Measurements from ENCODE around the gene TRRAP.
"Not testable (repeated sequence)": the region's sequence is repeated elsewhere in the genome, so short reads cannot be mapped to it uniquely, and the experiment has no call there.

Gene TRRAP

DNA sequence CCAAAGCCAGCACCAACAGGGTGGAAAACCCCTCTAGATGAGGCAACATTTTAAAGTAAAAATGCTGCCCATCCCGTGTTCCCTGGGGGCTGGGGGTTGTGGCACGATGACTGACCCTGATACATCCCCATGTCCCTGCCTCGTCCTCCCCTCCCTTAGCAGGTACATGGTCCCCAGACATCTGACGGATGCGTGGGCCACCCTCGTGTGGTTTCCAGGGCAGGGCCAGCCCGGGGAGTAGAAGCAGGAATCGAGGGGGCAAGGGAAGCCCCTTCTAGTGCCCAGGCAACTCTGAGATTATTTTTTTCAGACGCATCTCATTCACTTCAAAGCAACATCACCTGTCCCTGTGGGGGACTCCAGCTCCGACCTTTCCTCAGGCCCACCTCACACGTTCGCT, 12.0 kb upstream of the TRRAP start:
- DNase-seq (ENCODE audit: low spot score), result no peak

DNA sequence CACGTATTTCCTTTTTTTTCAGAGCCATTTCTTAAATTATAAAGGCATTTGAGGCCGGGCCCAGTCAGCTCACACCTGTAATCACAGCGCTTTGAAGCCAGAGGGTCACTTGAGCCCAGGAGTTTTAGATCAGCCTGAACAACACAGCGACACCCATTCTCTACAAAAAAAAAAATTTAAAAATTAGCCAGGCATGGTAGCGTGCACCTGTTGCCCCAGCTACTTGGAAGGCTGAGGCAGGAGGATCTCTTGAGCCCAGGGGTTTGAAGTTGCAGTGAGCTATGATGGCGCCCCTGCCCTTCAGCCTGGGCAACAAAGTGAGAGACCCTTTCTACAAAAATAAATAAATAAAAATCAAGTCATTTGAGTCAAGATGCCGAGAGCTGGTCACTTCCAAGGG, 11.6 kb upstream of the TRRAP start:
- no peak for DNase-seq (ENCODE audit: low spot score)

DNA sequence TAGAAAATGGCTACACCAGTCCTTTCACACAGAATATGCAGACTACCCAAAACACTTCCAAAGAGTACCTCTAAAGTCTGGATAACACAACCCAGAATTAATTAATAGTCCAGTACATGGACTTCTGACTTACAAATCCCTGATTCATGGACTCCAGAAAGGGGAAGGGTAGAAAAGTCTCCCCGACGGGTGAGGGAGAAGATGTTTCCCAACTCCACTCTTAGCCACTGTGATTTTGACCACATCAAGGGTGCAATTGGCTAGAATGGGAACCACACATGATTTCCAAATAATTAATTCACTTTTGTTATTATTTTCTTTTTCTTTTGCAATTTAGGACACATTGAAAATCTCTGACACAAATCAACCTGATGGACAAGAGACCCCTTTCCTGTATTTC, 9.9 kb upstream of the TRRAP start:
- no peak for DNase-seq (ENCODE audit: low spot score)

DNA sequence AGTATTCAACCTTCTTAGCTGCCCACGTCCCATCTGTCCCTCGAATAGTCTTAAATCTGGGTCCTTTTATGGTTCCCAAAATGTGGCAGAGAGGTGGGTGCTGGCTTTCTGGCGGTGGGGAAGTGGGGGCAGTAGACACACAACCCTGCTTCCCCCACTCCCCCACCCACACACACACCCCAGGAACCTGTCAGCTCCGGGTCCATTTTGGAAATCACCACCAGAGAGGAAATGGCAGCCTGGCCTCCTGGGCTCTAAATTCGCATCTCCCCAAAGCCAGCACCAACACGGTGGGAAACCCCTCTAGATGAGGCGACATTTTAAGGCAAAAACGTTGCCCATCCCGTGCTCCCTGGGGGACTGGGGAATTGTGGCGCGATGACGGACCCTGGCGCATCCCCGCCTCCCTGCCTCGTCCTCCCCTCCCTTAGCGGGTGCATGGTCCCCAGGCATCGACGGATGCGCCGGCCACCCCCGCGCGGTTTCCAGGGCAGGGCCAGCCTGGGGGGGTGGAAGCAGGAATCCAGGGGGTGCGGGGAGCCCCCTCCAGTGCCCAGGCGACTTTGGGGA, 9.2 kb upstream of the TRRAP start:
- no peak for DNase-seq (ENCODE audit: low spot score)

DNA sequence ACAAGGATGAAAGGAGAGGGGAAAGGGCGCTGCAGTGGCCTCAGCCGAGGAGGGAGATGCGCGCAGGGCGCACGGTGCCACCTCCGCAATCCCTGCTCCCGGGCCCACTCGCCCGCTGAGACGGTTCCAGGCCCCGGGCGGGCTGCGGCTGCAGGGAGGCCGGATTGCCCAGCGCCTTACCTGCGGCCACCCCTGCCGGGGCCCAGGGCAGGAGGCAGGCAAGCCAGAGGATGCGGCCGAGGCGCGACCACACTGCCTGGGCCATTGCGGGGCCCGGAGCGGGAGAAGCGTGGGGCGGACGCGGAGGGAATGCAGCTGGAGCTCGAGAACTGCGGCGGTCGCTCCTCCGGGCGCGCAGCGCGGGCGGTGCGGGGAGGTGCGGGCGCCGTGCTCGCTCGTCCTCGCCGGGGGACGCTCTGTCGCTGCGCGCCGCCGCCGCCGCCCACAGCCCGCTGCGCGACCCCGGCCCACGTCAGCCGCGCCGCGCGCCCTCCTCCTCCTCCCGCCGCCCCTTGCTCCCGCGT, 8.7 kb upstream of the TRRAP start, which contains the start of gene TMEM130:
Gene TMEM130 (minus strand): TSS at position 418 of the 524 bp plus-strand sequence. CDS start 153 bp downstream, at position 265.
- no peak for DNase-seq (ENCODE audit: low spot score)

DNA sequence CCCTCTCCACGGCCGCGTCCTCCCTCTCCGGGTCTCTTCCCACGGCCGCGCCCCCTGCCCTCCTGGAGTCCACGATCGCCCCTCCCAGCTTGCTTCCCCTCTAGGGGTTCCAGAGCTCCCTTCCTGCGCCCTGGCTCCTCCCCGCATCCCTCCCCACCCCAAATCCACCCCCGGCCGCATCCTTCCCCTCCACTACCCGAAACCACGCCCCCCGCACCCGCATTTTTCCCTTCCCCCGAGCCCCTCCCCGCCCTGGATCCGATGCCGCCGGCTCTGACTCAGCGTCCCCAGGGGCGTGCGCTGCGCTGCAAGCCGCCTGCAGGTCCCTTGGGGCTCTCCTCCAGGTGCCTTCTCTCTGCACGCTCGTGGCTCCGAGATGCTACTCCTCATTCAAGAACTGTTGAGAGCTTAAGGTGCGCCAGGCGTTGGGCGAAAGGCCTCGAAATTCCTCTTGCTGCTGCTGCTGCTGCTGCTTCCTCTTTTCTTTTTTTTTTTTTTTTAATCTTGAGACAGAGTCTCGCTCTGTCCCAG, 8.1 kb upstream of the TRRAP start:
- DNase-seq (ENCODE audit: low spot score), result peak; percentile 71

DNA sequence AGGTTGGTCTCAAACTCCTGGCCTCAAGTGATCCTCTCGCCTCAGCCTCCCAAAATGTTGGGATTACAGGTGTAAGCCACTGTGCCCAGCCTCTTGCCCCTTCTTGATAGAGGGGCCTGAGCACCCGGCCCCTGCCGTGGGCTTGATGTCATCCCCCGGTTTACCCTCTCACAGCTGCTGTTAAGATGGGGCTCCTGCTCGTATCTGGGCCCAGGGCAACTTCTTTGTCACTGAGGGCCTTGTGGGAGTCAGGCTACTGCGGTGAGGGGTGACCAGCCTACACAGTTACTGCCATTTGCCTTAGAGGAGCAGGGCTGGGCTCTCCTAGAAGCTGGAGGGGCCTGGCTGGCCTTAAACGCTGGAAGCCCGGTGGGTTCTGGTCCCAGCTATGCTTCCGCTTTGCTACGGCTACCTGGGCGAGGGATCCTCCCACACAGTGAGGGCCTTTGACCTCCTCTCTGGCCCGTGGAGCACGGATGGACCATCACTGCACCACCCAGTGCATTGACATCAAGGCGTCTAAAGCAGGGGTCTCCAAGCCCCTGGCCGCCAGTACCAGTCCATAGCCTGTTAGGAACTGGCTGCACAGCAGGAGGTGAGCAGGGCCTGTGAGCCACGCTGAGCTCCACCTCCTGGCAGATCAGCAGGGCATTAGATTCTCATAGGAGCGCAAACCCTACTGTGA, 7.4 kb upstream of the TRRAP start:
- DNase-seq (ENCODE audit: low spot score), result no peak

DNA sequence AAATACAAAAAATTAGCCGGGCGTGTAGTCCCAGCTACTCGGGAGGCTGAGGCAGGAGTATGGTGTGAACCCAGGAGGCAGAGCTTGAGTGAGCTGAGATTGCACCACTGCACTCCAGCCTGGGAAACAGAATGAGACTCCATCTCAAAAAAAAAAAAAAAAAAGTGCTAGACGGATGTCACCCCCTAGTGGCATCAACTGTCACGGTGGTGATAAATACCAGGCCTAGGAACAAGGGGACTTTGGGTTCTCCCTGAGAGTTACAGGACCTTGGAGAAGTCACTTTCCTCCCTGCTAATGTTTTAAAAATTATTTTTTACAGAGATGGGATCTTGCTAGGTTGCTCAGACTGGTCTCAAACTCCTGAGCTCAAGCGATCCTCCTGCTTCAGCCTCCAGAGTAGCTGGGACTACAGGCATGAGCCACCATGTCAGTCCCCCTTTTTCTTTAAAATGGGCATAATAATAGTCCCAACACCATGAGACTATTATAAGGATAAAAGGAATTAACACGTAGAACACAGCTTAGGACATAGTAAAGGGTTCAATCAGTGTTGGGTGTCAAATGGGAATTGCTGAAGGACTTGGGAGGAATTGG, 5.9 kb upstream of the TRRAP start:
- DNase-seq (ENCODE audit: low spot score), result no peak

DNA sequence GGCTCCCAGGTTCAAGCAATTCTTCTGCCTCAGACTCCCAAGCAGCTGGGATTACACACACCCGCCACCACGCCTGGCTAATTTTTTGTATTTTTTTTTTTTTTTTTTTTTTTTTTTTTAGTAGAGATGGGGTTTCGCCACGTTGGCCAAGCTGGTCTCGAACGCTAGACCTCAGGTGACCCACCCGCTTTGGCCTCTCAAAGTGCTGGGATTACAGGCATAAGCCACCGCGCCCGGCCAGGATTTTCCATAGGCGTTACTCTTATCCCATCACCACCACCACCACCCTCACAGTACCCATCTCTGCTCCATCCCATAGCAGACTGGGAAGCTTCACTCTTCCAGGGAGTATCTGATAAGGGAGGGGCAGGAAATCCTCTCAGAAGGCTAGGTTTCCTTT, 4.7 kb upstream of the TRRAP start:
- not testable (repeated sequence) for DNase-seq (ENCODE audit: low spot score)

DNA sequence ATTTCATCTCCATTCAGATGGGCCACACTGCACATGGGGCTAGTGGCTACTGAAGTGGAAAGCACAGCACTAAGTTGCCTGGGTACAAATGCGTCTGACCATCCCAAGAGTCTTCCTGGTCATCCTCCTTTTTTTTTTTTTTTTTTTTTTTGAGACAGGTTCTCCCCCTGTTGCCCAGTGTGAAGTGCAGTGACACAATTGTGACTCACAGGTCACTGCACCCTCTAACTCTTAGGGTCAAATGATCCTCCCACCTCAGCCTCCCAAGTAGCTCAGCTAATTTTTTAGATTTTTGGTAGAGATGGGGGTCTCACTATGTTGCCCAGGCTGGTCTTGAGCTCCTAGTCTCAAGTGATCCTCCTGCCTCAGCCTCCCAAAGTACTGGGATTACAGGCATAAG, 3.4 kb upstream of the TRRAP start:
- no peak for DNase-seq (ENCODE audit: low spot score)

DNA sequence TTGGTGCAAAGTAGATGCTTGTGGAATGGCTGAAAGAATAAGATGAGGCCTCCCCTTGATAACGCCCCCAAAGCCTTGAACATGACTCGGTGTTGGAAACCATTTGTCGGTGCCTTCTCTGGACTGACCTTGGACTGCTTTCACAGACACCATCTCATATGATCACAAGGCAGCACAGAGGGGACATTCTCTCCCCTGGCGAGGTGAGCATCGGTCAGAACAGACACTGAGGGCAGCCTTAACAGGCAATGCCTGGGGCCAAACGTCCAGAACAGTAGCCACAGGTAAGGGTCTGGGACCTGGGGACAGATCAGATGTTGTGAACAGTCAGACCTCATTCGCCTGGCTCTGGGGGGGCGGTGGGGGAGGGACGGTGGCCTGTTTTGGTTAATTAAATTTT, 2.8 kb upstream of the TRRAP start:
- no peak for DNase-seq (ENCODE audit: low spot score)

DNA sequence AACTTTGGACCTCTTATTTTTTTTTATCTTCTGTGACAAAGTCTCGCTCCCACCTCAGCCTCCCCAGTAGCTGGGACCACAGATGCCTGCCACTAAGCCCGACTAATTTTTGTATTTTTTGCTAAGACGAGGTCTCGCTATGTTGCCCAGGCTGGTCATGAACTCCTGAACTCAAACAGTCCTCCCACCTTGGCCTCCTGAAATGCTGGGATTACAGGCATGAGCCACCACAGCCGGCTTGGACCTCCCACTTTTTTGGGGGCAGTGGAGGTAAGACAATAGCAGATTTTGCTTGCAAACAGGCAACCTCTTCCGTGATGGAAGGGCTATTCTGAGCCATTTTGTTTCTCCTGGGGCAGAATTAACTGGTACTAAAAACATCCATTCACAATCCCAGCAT, 1.2 kb upstream of the TRRAP start:
- DNase-seq (ENCODE audit: low spot score), result no peak

DNA sequence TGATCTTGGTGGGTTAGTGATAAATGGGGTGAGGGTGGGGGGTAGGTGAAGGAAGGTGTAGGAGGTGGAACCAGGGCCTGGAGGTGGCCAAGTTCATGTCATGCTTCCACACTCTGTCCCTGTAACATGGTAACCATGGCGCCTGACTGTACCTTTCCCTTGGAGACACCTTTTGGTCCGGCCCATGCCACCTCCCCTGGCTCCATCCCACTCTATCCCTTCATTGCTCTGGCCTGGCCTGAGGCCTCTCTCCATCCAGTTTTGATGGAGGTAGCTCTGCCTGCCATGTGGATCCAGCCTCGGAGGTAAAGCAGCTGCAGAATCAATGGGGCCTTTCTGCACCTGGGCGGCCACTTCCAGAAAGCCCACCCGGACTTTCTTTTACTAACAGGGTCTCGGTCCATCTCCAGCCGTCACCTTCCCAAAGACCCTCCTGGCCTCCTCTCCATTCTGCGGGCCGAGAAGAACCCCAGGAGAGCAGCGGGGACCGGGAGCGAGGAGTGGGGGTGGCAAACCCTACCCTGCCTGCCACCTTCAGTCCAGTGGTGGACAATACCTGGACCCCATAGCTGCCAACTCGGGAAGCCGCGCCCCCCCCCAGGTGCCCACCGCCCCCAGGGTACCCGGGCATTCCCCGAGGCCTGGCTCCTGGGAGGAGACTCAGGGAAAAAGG, 504 bp upstream of the TRRAP start:
- no peak for DNase-seq (ENCODE audit: low spot score)

DNA sequence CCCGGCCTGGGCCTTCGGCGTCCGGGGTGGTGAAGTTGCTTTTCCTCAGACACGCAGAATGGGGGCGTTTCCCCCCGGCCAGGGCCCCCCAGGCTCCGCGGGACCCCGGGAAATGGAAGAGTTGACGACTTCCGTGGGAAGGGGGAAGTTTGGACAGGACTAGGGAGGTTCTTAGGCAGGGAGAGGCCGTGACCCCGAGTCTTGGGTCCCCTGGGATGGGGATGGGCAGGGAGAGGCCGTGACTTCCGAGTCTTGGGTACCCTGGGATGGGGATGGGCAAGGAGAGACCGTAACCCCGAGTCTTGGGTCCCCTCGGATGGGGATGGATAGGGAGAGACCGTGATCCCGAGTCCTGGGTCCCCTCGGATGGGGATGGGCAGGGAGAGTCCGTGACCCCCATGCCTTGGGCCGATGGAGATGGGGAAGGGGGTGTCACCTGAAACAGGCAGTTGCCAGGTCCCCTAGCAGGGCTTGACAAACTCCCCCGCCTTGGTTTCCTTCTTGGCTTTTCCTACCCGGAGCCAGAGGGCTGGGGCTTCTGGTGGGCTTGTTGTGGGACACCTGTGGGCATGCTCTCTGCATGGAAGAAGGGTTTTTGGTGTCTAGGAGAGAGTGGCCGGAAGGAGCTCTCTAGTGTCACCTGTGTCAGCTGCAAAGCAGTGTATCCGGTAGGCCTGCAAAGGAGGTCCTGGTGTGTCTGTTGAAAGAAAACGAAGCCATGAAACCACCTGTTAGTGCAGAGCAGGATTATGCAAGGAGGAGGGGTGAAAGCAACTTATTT, 1.1 kb downstream of the TRRAP start:
- DNase-seq (ENCODE audit: low spot score), result no peak

DNA sequence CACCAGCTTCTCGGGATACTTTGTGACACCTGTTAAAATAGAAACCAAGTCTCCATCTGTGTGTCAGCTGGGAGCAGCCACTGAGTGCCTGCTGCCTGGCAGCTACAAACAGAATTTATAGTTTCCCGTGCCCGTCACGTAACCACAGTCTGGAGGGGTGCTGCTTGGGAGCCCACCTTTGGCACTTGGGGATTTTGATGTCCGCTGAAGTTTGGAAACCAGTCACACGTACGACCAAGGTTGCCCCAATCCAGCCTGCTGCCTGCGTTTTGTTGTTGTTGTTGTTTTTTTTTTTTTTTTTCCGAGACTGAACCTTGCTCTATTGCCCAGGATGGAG, 1.6 kb downstream of the TRRAP start:
- DNase-seq (ENCODE audit: low spot score), result no peak

DNA sequence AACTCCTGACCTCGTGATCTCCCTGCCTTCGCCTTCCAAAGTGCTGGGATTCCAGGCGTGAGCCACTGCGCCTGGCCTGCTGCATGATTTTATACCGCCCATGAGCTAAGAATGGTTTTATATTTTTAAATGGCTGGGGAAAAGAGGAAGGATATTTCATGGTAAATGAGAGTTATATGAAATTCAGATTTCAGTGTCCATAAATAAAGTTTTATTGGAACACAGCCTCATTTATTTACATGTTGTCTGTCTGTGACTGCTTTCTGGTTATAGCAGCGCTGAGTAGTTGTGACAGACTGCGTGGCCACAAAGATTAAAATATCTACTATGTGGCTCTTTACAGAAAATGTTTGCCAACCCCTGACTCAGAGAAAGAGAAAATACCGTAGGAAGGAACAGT, 2.2 kb downstream of the TRRAP start:
- no peak for DNase-seq (ENCODE audit: low spot score)

DNA sequence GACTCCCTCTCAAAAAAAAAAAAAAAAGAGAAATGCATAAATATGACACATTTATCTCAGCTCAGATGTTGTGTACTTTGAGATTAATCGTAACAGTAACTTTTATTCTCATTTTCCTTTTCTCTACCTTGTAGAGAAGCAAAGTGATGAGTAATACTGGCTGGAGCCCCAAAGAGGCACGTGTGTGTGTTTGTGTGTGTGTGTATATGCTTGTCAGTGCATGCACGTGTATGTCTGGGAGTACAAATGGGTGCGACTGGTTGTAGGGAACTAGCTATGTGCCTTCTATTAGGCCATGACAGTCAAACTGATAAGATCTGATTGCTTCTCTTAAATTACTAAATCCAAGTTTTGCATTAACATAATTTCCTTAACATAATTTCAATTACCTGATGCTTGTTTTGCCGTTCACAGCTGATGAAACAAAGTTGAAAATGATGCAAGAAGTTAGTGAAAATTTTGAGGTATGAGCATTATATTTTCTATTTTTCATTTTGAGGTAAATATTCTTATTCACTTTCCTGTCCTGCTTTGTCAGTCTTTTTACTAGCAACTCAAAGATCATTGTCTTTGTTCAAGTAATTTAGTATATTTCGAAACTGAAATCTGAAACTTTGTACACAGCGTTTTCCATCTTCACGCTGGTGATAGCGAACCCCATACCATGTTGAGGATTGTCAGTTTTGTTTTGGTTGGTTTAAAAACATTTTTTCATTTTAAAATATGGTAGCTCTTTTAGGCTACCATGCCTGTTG, 3.4 kb downstream of the TRRAP start:
- DNase-seq (ENCODE audit: low spot score), result no peak

DNA sequence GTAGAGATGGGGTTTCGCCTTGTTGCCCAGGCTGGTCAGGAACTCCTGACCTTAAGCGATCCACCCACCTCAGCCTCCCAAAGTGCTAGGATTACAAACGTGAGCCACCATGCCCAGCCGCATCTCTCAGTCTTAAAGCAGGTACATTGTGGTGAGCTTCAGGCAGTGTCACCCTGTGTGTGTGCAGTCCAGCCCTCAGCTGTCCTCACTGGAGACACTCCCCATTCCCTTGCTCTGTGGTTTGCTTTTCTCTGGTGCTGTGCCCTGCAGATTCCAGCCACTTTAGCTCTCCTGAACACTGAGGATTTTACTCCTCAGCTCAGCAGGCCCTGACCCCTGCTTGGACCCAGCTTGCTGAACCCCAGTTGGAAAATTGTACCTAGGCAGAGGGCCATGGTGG, 6.1 kb downstream of the TRRAP start:
- DNase-seq (ENCODE audit: low spot score), result no peak

DNA sequence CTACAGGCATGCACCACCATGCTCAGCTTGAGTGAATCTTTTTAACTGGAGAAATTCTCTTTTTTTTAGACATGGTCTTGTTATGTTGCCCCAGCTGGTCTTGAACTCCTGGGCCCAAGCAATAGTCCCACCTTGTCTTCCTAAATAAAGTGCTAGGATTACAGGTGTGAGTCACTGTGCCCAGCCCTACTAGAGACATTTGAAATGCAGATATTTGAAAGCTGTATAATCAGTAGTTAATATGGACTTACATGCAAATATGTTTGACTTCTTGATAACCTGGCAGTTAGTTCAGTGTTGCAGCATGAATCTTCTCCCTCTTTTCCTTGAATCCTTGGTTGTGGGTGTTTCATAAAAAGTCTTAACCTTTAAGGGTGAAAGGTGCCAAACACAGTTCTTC, 8.7 kb downstream of the TRRAP start:
- no peak for DNase-seq (ENCODE audit: low spot score)

DNA sequence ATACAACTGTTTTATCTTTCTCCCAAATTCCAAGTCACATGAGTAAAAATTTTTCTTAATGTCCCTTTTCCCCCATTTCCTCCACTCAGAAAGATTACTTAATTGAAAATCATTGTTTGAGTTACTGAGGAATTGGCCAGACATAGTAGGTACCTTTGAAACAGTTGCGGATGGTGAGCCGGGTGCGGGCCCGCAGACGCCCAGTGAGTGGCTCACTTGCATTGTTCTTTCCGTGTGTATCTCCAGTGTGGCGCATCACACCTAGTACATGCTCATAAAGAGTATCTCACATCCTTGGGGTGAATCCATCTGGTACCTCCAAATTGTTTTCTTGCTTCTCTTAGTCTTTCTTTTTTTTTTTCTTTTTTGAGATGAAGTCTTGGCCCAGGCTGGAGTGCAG, 14.3 kb downstream of the TRRAP start:
- no peak for DNase-seq (ENCODE audit: low spot score)

DNA sequence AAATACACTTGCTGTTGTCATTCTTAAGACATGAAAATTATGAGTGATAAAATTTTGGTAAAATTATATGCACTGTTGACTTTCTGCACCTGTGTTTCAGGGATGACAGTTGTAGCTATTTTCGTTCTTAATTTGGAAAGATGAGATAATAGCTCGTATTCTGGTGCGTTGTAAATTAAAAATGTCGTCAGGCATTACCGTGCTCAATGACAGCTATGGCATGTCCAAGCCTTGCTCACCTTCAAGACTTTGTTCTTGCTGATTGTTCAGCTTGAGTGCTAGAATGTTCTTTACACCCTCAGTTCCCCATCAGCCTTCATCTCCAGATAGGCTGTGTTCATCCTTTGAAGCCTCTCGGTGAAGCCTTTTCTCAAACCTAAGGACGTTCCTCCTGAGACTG, 21.5 kb downstream of the TRRAP start:
- DNase-seq (ENCODE audit: low spot score), result no peak

Data from Ammon's horn (tissue), 1 donor.